HepG2 (cell line): ENCODE measurements around the gene GP9. TPM values are rescaled to one million over a fixed set of nuclear protein-coding genes. Genes with fewer than 3 reads are reported as not detected.

Experiments
- ATAC-seq: fragments of 200-7000 bp; cut with Tn5 transposase; 3 replicates; pipeline ENCODE4 v1.9.1; 2020; ENCODE audit warnings: mild to moderate bottlenecking, moderate library complexity
- BruUV-seq: library from RNA; stranded (reverse); fragments of 400-500 nt; replicated peaks from 2 replicates; lab custom pipeline; 2021; lab: Mats Ljungman, UMichigan
- CTCF ChIA-PET: fragments of 300-600 bp; formaldehyde crosslinking; extraction: SDS; loops from one replicate; lab custom pipeline; 2021; ENCODE audit warnings: low total read pairs, inconsistent platforms, low intra/inter-chr PET ratio; lab: Yijun Ruan, JAX
- POLR2A ChIA-PET: fragments of 350-600 bp; sonication (Branson Sonifier 250); formaldehyde crosslinking; loops from one replicate; lab custom pipeline; 2020; ENCODE audit warnings: antibody characterized with exemption, inconsistent platforms; lab: Yijun Ruan, JAX
- DNase-seq: peaks from one replicate; pipeline ENCODE4 v3.0.0-alpha.2; 2015; ENCODE audit warnings: low spot score
- FAIRE-seq: peaks from 3 replicates; lab custom pipeline; 2011; peaks lifted over from hg19 to GRCh38; lab: Jason Lieb, UNC
- H2AFZ ChIP-seq: one replicate; pipeline ENCODE4 v1.6.1; 2011; ENCODE audit warnings: low read length, inconsistent platforms
- H3K27ac ChIP-seq: fragments of 300-600 bp; 3 replicates; pipeline ENCODE4 v1.8.0; 2011; ENCODE audit warnings: mixed run types, mild to moderate bottlenecking, mixed read lengths, low read length, inconsistent platforms; ENCODE audit not compliant: insufficient read depth; ENCODE audit errors: extremely low read length
- H3K27me3 ChIP-seq, 2 experiments: fragments of 200-600 bp in 1 of 2; 2 replicates in 1 of 2; 3 replicates in 1 of 2; pipeline versions ENCODE4 v1.6.0 to v1.8.0; 2011; ENCODE audit warnings: low read length in 2 of 2, mild to moderate bottlenecking in 2 of 2, moderate library complexity in 2 of 2, inconsistent platforms in 1 of 2; ENCODE audit not compliant: insufficient read depth in 2 of 2, control insufficient read depth in 1 of 2
- H3K36me3 ChIP-seq, 2 experiments: fragments of 200-600 bp in 1 of 2; replicated peaks in 1 of 2; 2 replicates in 1 of 2; 3 replicates in 1 of 2; pipeline versions ENCODE4 v1.5.1 to v1.8.0; 2011; ENCODE audit warnings: low read length in 2 of 2, inconsistent platforms in 1 of 2; ENCODE audit not compliant: insufficient read depth in 2 of 2, control insufficient read depth in 1 of 2
- H3K4me1 ChIP-seq: 2 replicates; pipeline ENCODE4 v1.5.1; 2012; ENCODE audit warnings: low read length, inconsistent platforms; ENCODE audit not compliant: insufficient read depth
- H3K4me2 ChIP-seq: 2 replicates; pipeline ENCODE4 v1.6.0; 2011; ENCODE audit warnings: low read depth, low read length, inconsistent platforms
- H3K4me3 ChIP-seq, 3 experiments: fragments of 200-600 bp in 1 of 3; sonication (generic), shearing (Covaris generic) in 1 of 3; replicated peaks in 1 of 3; 2 replicates each; pipeline ENCODE4 v1.5.1; 2011 to 2016; ENCODE audit warnings: low read length in 3 of 3, inconsistent platforms in 2 of 3, low read depth in 2 of 3, mild to moderate bottlenecking in 2 of 3, control low read depth in 1 of 3, mixed read lengths in 1 of 3; ENCODE audit not compliant: insufficient read depth in 1 of 3
- H3K79me2 ChIP-seq: one replicate; pipeline ENCODE4 v1.6.1; 2011; ENCODE audit warnings: low read length, inconsistent platforms; ENCODE audit not compliant: insufficient read depth
- H3K9ac ChIP-seq: 2 replicates; pipeline ENCODE4 v1.6.0; 2011; ENCODE audit warnings: mild to moderate bottlenecking, low read depth, low read length, inconsistent platforms; ENCODE audit not compliant: insufficient read depth
- H3K9me3 ChIP-seq: 2 replicates; pipeline ENCODE4 v1.5.1; 2012; ENCODE audit warnings: mild to moderate bottlenecking, low read length
- H4K20me1 ChIP-seq: 2 replicates; pipeline ENCODE4 v1.6.0; 2011; ENCODE audit warnings: inconsistent platforms, mild to moderate bottlenecking, low read length, moderate library complexity; ENCODE audit not compliant: insufficient read depth
- ELF3 ChIP-seq: IDR thresholded peaks from 2 replicates; pipeline ENCODE4 v1.6.1; 2016; ENCODE audit warnings: missing genetic modification reagents, missing compliant biosample characterization
- KLF12 ChIP-seq: sonication (generic); formaldehyde crosslinking; IDR thresholded peaks from 2 replicates; pipeline ENCODE4 v1.4.0; 2020; ENCODE audit warnings: missing genetic modification reagents, borderline replicate concordance
- ZBTB4 ChIP-seq: sonication (generic); formaldehyde crosslinking; IDR thresholded peaks from 2 replicates; pipeline ENCODE4 v1.4.0; 2020; ENCODE audit warnings: missing genetic modification reagents, mild to moderate bottlenecking, borderline replicate concordance
- ZEB1 ChIP-seq: IDR thresholded peaks from 2 replicates; pipeline ENCODE4 v1.6.1; 2012; ENCODE audit warnings: mild to moderate bottlenecking, low read depth, inconsistent platforms; ENCODE audit not compliant: insufficient replicate concordance
- ZHX2 ChIP-seq, 2 experiments: sonication (generic) in 1 of 2; formaldehyde crosslinking in 1 of 2; IDR thresholded peaks; 2 replicates each; pipeline versions ENCODE4 v1.6.1 to v1.9.0; 2014 to 2022; ENCODE audit warnings: antibody characterized with exemption in 1 of 2, borderline replicate concordance in 1 of 2, inconsistent platforms in 1 of 2, low read depth in 1 of 2, missing genetic modification reagents in 1 of 2
- ZNF253 ChIP-seq: sonication (generic); formaldehyde crosslinking; IDR thresholded peaks from 2 replicates; pipeline ENCODE4 v1.8.0; 2022; ENCODE audit warnings: mild to moderate bottlenecking, missing genetic modification reagents, borderline replicate concordance
- ZNF468 ChIP-seq: sonication (generic); formaldehyde crosslinking; IDR thresholded peaks from 2 replicates; pipeline ENCODE4 v1.8.0; 2022; ENCODE audit warnings: mild to moderate bottlenecking, moderate library complexity, missing genetic modification reagents
- ZNF597 ChIP-seq: sonication (generic); formaldehyde crosslinking; IDR thresholded peaks from 2 replicates; pipeline ENCODE4 v1.5.0; 2020; ENCODE audit warnings: missing genetic modification reagents
- ZNF775 ChIP-seq: sonication (generic); formaldehyde crosslinking; IDR thresholded peaks from 2 replicates; pipeline ENCODE4 v1.4.0; 2020; ENCODE audit warnings: missing genetic modification reagents, mild to moderate bottlenecking, moderate library complexity, borderline replicate concordance
- ZNF780A ChIP-seq: sonication (generic); formaldehyde crosslinking; IDR thresholded peaks from 2 replicates; pipeline ENCODE4 v1.8.0; 2022; ENCODE audit warnings: mild to moderate bottlenecking, missing genetic modification reagents, moderate library complexity
- WGBS: methylation state at CpG from one replicate; pipeline ENCODE4 v1.1.6; 2017; ENCODE audit warnings: low lambda C conversion rate; 5-methylcytosine and 5-hydroxymethylcytosine counted together
- in situ Hi-C: cut with HindIII; loops from 2 replicates; pipeline ENCODE4 v1.10.0; 2017; ENCODE audit warnings: low pct_unique_long_range_greater_than_20kb; ENCODE audit not compliant: extremely low pct_ligation_motif_present
- intact Hi-C: fragments of 100-400 bp; cut with micrococcal nuclease; formaldehyde crosslinking; loops from one replicate; pipeline ENCODE4 v1.10.0; 2022; ENCODE audit not compliant: unreplicated experiment
- polyA plus RNA-seq, 8 experiments: library from polyadenylated mRNA; depleted of rRNA in 3 of 8; stranded (reverse) in 7 of 8; unstranded in 1 of 8; fragments of >200 nt; fragmentation: Illumina TruSeq in 4 of 8; extraction: Trizol in 4 of 8; gene quantifications; 2 replicates each; pipeline versions ENCODE4 v1.2.1 to v1.2.3, GENCODE V29; 2011 to 2016; ENCODE audit warnings: low read depth in 4 of 8, missing spikeins in 1 of 8, mixed read lengths in 1 of 8; ENCODE audit not compliant: insufficient read depth in 1 of 8
- total RNA-seq, 5 experiments: library from RNA; depleted of rRNA; stranded (reverse); fragments of >200 nt; fragmentation: Illumina TruSeq; extraction: Trizol; gene quantifications; 2 replicates each; pipeline ENCODE4 v1.2.3, GENCODE V29; 2016; ENCODE audit warnings: low read depth in 1 of 5

Gene GP9
- total and polyA plus RNA-seq, 2 of the 13 experiments (the other 11 are each of a cell fraction or from before 2014, with no cell fraction given) = not detected

- TF ChIP-seq ZBTB4 (no peak), ZNF775 (no peak)
These were observed 42.7 kb downstream of the GP9 start (continued) for GRCh38 chr3:129103296-129103695.

GRCh38 chr3:129104051-129104450 lies 43.5 kb downstream of the GP9 start:
- Histone ChIP-seq H4K20me1 (peaks cover 27% of the 10 kb centered on the region; the same call in 1 of the 2 replicates), H3K36me3 (peaks cover 2 to 36% of the 10 kb centered on the region in 2 experiments; a peak in 4 of 5 replicates), H3K4me1 (peaks cover 9% of the 10 kb centered on the region; the same call in 1 of the 2 replicates), H3K27me3 (no peaks in the 10 kb centered on the region), H3K79me2 (peaks cover 48% of the 10 kb centered on the region), H3K4me3 (no peak overlapping the region), H3K9me3 (no peaks in the 10 kb centered on the region), H3K9ac (no peak overlapping the region), H3K4me2 (no peak overlapping the region), H3K27ac (no peak overlapping the region), H2AFZ (no peak overlapping the region)
- FAIRE-seq = no peak
- ChIA-PET POLR2A (interaction anchor here (1.6 kb wide), 1 partner anchor 15 kb away, joined by 3 read pairs; no protein-coding TSS in a partner anchor), CTCF (no interaction called here)
- BruUV-seq = no TSS peak
- DNase-seq = no peak
- intact Hi-C loops = no loop called here
- 98% methylated on average over 6 of the region's 6 CpGs for WGBS
- in situ Hi-C loops = no loop called here
- ATAC-seq = no peak
- TF ChIP-seq ZNF780A (CRISPR knock-in tag) (no peak), ELF3 (CRISPR knock-in tag) (no peak), ZNF597 (CRISPR knock-in tag) (no peak), ZNF253 (CRISPR knock-in tag) (no peak), KLF12 (no peak), ZHX2 (IDR thresholded peaks at IDR 0.05; ENCODE audit: low read depth) (no peak), ZHX2 (CRISPR knock-in tag; IDR thresholded peaks at IDR 0.05; ENCODE audit: borderline replicate concordance) (no peak), ZNF468 (CRISPR knock-in tag) (no peak), ZEB1 (no peak)
